Kidney epithelial cell (primary cell): ENCODE results near the gene SLC16A3. TPM values are rescaled to one million over a fixed set of nuclear protein-coding genes. Genes with fewer than 3 reads are reported as not detected.
A peak's percentile ranks its signal among the peaks of the same experiment; 100 is the strongest.
"Not testable (repeated sequence)": the region's sequence is repeated elsewhere in the genome, so short reads cannot be mapped to it uniquely, and the experiment has no call there.

Experiments used
- DNase-seq: peaks from one replicate; pipeline ENCODE4 v3.0.0-alpha.2; 2010; ENCODE audit warnings: low read depth
- H3K27me3 ChIP-seq: 2 replicates; pipeline ENCODE4 v1.6.0; 2011; ENCODE audit warnings: low read length; ENCODE audit not compliant: control insufficient read depth, insufficient read depth
- H3K36me3 ChIP-seq: 2 replicates; pipeline ENCODE4 v1.5.1; 2011; ENCODE audit warnings: low read length; ENCODE audit not compliant: control insufficient read depth, insufficient read depth
- H3K4me3 ChIP-seq: 2 replicates; pipeline ENCODE4 v1.5.1; 2011; ENCODE audit warnings: low read depth, mild to moderate bottlenecking, control low read depth, low read length
- CTCF ChIP-seq: IDR thresholded peaks from 2 replicates; pipeline ENCODE4 v1.5.1; 2011; ENCODE audit warnings: mild to moderate bottlenecking, moderate library complexity, low read length, control low read depth, inconsistent platforms; ENCODE audit not compliant: insufficient read depth, poor library complexity, severe bottlenecking
- total RNA-seq: library from RNA; depleted of rRNA; stranded (reverse); fragments of >200 nt; gene quantifications from 2 replicates; pipeline ENCODE4 v1.2.3, GENCODE V29; 2015

The SLC16A3 gene
- total RNA-seq, 1 donor from 2014 or later: 83.4 TPM

- peak; percentile 14 for TF ChIP-seq CTCF
- Histone ChIP-seq H3K27me3 (no peaks in the 10 kb centered on the region), H3K36me3 (peaks cover 14% of the 10 kb centered on the region), H3K4me3 (no peak overlapping the region)
- DNase-seq: no peak
These were observed 28.6 kb downstream of the SLC16A3 start for GRCh38 chr17:82257473-82257872.

GRCh38 chr17:82258555-82258954 lies 29.7 kb downstream of the SLC16A3 start:
- no peak for TF ChIP-seq CTCF
- Histone ChIP-seq H3K4me3 (no peak overlapping the region), H3K36me3 (peaks cover 10% of the 10 kb centered on the region), H3K27me3 (no peaks in the 10 kb centered on the region)
- no peak for DNase-seq

- H3K36me3 ChIP-seq, H3K27me3 ChIP-seq, DNase-seq, H3K4me3 ChIP-seq: not testable (repeated sequence)
These were observed 31.4 kb downstream of the SLC16A3 start for GRCh38 chr17:82259972-82260961.

GRCh38 chr17:82262344-82262743 lies 33.5 kb downstream of the SLC16A3 start:
- H3K4me3 ChIP-seq: no peak overlapping the region
- no peaks in the 10 kb centered on the region for H3K27me3 ChIP-seq
- peaks cover 5% of the 10 kb centered on the region for H3K36me3 ChIP-seq
- no peak for TF ChIP-seq CTCF
- DNase-seq: no peak

- Histone ChIP-seq H3K4me3 (no peak overlapping the region), H3K27me3 (no peaks in the 10 kb centered on the region), H3K36me3 (peaks cover 4% of the 10 kb centered on the region)
- DNase-seq: no peak
- no peak for TF ChIP-seq CTCF
These were observed 34.8 kb downstream of the SLC16A3 start for GRCh38 chr17:82263641-82264040.

GRCh38 chr17:82266142-82266541 lies 37.3 kb downstream of the SLC16A3 start:
- Histone ChIP-seq H3K4me3 (no peak overlapping the region), H3K36me3 (no peaks in the 10 kb centered on the region), H3K27me3 (no peaks in the 10 kb centered on the region)
- DNase-seq: no peak
- no peak for TF ChIP-seq CTCF
